DND-41 (cell line): ENCODE measurements around the gene INHBC.

Source experiments
- CTCF ChIP-seq: IDR thresholded peaks from 2 replicates; pipeline ENCODE4 v1.5.1; 2012; ENCODE audit warnings: borderline replicate concordance, low read length, moderate library complexity, mild to moderate bottlenecking; ENCODE audit not compliant: poor library complexity, severe bottlenecking; ENCODE audit errors: extremely low read depth
- EZH2 ChIP-seq: IDR thresholded peaks from 3 replicates; pipeline ENCODE4 v1.6.1; 2012; ENCODE audit warnings: borderline replicate concordance, low read depth, mild to moderate bottlenecking, moderate library complexity, low read length, inconsistent platforms; ENCODE audit not compliant: severe bottlenecking

- TF ChIP-seq CTCF (no peak), EZH2 (no peak)
These were observed 40.9 kb downstream of the INHBC start for GRCh38 chr12:57475271-57476161.
